Adrenal gland (tissue), 12 donors: ENCODE measurements around the gene CYREN. TPM values are rescaled to one million over a fixed set of nuclear protein-coding genes. Genes with fewer than 3 reads are reported as not detected.
"Not testable (repeated sequence)": the region's sequence is repeated elsewhere in the genome, so short reads cannot be mapped to it uniquely, and the experiment has no call there.

Source experiments
- DNase-seq, 7 donors: peaks; one replicate each; pipeline ENCODE4 v3.0.0-alpha.2; 2019 to 2020
- H3K27ac ChIP-seq, 5 donors: fragments of 200-600 bp; sonication (generic) in 4 of 5; 1 replicate in 3 of 5; 2 replicates in 2 of 5; pipeline versions ENCODE4 v1.5.1 to v1.8.0; 2016 to 2020; ENCODE audit warnings: mild to moderate bottlenecking in 1 of 5
- H3K27me3 ChIP-seq: fragments of 200-600 bp; 2 replicates; pipeline ENCODE4 v1.8.0; 2021
- H3K36me3 ChIP-seq, 2 donors: fragments of 200-600 bp; replicated peaks in 1 of 2; 1 replicate in 1 of 2; 2 replicates in 1 of 2; pipeline versions ENCODE4 v1.5.1 to v1.8.0; 2018 to 2022
- H3K4me1 ChIP-seq, 2 donors: fragments of 200-600 bp; replicated peaks in 1 of 2; 1 replicate in 1 of 2; 2 replicates in 1 of 2; pipeline versions ENCODE4 v1.5.1 to v1.8.0; 2018 to 2021
- H3K4me3 ChIP-seq, 4 donors: fragments of 200-600 bp; sonication (generic) in 3 of 4; one replicate each; pipeline ENCODE4 v1.5.1; 2016 to 2018
- H3K9me3 ChIP-seq, 3 donors: fragments of 200-600 bp; sonication (generic) in 1 of 3; replicated peaks in 1 of 3; 1 replicate in 2 of 3; 2 replicates in 1 of 3; pipeline versions ENCODE4 v1.5.1 to v1.8.0; 2016 to 2021
- POLR2A ChIP-seq, 2 donors: fragments of 450-650 bp; IDR thresholded peaks; one replicate each; pipeline ENCODE4 v1.6.1; 2017; ENCODE audit warnings: antibody characterized with exemption in 2 of 2, mild to moderate bottlenecking in 2 of 2, moderate library complexity in 1 of 2
- WGBS, 4 donors: extraction: QIAGEN DNeasy Blood & Tissue Kit in 2 of 4; methylation state at CpG; one replicate each; pipeline versions ENCODE4 v1.1.5 to v1.1.7; 2013 to 2017; 5-methylcytosine and 5-hydroxymethylcytosine counted together
- intact Hi-C, 2 donors: fragments of 100-400 bp; cut with DNase I; formaldehyde crosslinking; loops; one replicate each; pipeline versions ENCODE4 v1.14.1 to v1.15.0; 2022 to 2023
- microRNA-seq, 3 donors: library from miRNA; unstranded; fragments of <30 nt; microRNA quantifications; one replicate each; pipeline ENCODE4, GENCODE V29; 2017 to 2020
- polyA plus RNA-seq, 3 donors: library from polyadenylated mRNA; stranded (reverse); fragments of 200-250 nt in 2 of 3; fragments of 350-450 nt in 1 of 3; fragmentation: Illumina TruSeq in 1 of 3; extraction: RNeasy Lipid Tissue Mini Kit (QIAGEN cat#74804) in 1 of 3; gene quantifications; one replicate each; pipeline ENCODE4 v1.2.3, GENCODE V29; 2013 to 2014
- small RNA-seq, 2 donors: library from RNA; depleted of rRNA; stranded (forward); fragments of <200 nt; gene quantifications; one replicate each; pipeline ENCODE3, GENCODE V24; 2016
- total RNA-seq, 9 donors: library from RNA; depleted of rRNA in 4 of 9; stranded (reverse); fragments of >200 nt in 4 of 9; fragments of 120-200 nt in 1 of 9; fragmentation: NEBNext Ultra II Directional in 1 of 9; extraction: Animal tissue kit (Norgen Biotek cat#: 25700) in 1 of 9; gene quantifications; one replicate each; pipeline versions ENCODE4 v1.1.0 to v1.2.4, GENCODE V29; 2013 to 2023
- TF ChIP-seq, protein P1 (sequence below), 6 experiments: fragments of 450-650 bp in 4 of 6; fragments of 200-600 bp in 2 of 6; sonication (generic) in 1 of 6; IDR thresholded peaks; 1 replicate in 5 of 6; 2 replicates in 1 of 6; pipeline versions ENCODE4 v1.5.1 to v1.8.0; 2016 to 2021; ENCODE audit warnings: antibody characterized with exemption in 6 of 6, mild to moderate bottlenecking in 2 of 6, moderate library complexity in 1 of 6
- donor health status: healthy with polysubstance abuse.
- donor health status: Bipolar disorder and iron deficiency.
- donor health status: DM: yes; HTN: yes; CAD: no.
- donor health status: DM: no; HTN: no; CAD: no.
- donor health status: DM: no; HTN: no; CAD: no.
- donor health status: DM: yes; HTN: yes; CAD: no.

CYREN gene
- total and polyA plus RNA-seq, 12 donors = 33.1 to 66.2 (median 48.5) TPM

DNA sequence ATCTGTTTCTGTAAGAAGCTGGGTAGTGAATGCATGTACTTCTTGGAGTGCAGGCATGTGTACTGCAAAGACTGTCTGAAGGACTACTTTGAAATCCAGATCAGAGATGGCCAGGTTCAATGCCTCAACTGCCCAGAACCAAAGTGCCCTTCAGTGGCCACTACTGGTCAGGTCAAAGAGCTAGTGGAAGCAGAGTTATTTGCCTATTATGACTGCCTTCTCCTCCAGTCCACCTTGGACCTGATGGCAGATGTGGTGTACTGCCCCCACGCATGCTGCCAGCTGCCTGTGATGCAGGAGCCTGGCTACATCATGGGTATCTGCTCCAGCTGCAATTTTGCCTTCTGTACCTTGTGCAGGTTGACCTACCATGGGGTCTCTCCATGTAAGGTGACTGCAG lies 41.6 kb downstream of the CYREN start:
- Histone ChIP-seq H3K36me3 (no peaks in the 10 kb centered on the region), H3K27me3 (no peaks in the 10 kb centered on the region), H3K4me1 (no peaks in the 10 kb centered on the region), H3K9me3 (no peaks in the 10 kb centered on the region), H3K4me3 (no peak overlapping the region), H3K27ac (no peak overlapping the region)
- 80 to 100% (median 91%) methylated on average over 1 of the region's 1 CpG for WGBS, 4 donors
- intact Hi-C loops = no loop called here
- DNase-seq = no peak
- TF ChIP-seq, protein P1, sequence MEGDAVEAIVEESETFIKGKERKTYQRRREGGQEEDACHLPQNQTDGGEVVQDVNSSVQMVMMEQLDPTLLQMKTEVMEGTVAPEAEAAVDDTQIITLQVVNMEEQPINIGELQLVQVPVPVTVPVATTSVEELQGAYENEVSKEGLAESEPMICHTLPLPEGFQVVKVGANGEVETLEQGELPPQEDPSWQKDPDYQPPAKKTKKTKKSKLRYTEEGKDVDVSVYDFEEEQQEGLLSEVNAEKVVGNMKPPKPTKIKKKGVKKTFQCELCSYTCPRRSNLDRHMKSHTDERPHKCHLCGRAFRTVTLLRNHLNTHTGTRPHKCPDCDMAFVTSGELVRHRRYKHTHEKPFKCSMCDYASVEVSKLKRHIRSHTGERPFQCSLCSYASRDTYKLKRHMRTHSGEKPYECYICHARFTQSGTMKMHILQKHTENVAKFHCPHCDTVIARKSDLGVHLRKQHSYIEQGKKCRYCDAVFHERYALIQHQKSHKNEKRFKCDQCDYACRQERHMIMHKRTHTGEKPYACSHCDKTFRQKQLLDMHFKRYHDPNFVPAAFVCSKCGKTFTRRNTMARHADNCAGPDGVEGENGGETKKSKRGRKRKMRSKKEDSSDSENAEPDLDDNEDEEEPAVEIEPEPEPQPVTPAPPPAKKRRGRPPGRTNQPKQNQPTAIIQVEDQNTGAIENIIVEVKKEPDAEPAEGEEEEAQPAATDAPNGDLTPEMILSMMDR (IDR thresholded peaks at IDR 0.05) = no peak
- TF ChIP-seq POLR2A (IDR thresholded peaks at IDR 0.05) = no peak

DNA sequence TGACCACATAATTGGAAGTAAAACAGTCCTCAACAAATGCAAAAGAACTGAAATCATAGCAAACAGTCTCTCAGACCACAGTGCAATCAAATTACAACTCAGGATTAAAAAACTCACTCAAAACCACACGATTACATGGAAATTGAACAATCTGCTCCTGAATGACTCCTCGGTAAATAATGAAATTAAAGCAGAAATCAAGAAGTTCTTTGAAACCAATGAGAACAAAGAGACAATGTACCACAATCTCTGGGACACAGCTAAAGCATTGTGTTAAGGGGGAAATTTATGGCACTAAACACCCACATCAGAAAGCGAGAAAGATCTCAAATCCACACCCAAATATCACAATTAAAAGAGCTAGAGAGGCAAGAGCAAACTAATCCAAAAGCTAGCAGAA lies 45.9 kb downstream of the CYREN start:
- H3K9me3 ChIP-seq, H3K36me3 ChIP-seq, DNase-seq, H3K27ac ChIP-seq, H3K4me3 ChIP-seq, H3K27me3 ChIP-seq, intact Hi-C loops, H3K4me1 ChIP-seq: not testable (repeated sequence)
- WGBS, 4 donors = 72 to 80% (median 79%) methylated on average over 3 of the region's 3 CpGs

DNA sequence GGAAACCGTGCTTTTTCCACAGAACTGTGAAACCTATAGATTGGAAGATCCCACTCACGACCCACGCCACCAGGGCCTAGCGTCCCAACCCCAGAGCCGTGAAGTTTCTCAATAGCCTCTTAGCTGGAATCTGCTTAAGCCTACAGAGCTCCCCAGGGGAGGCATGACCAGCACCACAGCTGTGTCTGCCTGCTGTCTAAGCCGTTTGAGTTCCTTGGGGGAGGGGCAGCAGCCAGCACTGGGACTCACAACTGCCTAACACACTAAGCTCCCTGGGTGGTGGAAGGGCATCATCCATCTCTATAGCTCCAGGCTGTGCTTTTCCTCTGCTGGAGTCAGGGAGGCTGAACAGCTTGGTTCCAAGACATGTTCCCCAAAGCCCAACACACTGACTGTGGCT lies 48.6 kb downstream of the CYREN start:
- WGBS, 4 donors = 80 to 91% (median 85%) methylated on average over 2 to 6 of the region's 6 CpGs
- Histone ChIP-seq H3K4me3 (no peak overlapping the region), H3K36me3 (no peaks in the 10 kb centered on the region), H3K4me1 (no peaks in the 10 kb centered on the region), H3K27ac (no peak overlapping the region), H3K27me3 (no peaks in the 10 kb centered on the region), H3K9me3 (peaks cover 0 to 8% (median 5%) of the 10 kb centered on the region in 3 donors)
- TF ChIP-seq POLR2A (IDR thresholded peaks at IDR 0.05) = no peak
- TF ChIP-seq, protein P1 (IDR thresholded peaks at IDR 0.05) = no peak
- no peak for DNase-seq
- intact Hi-C loops = no loop called here

DNA sequence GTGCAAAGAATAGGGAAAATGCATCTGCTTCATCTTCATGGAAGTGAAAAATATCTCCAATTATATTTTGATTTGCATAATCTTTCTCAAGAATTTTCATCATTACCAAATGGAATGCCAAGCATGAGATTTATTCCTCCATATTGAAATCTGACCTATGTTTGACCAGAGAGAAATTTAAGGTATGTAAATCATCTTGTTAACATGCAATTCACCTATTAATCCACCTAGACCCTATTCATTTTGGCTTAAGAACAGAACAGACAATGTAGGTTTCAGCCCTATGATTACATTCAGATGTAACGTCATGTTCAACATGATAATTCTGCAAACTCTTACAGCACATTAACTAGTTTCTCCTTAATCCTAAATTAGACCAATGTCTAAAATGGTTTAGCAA lies 53.4 kb downstream of the CYREN start:
- no peaks in the 10 kb centered on the region for H3K27me3 ChIP-seq
- no peak overlapping the region for H3K27ac ChIP-seq
- intact Hi-C loops = no loop called here
- H3K9me3 ChIP-seq = peaks cover 0 to 8% (median 5%) of the 10 kb centered on the region in 3 donors
- no peak for TF ChIP-seq POLR2A (IDR thresholded peaks at IDR 0.05)
- TF ChIP-seq, protein P1 (IDR thresholded peaks at IDR 0.05) = no peak
- WGBS, 4 donors = 94 to 100% (median 96%) methylated on average over 1 of the region's 1 CpG
- H3K4me1 ChIP-seq = no peaks in the 10 kb centered on the region
- DNase-seq = no peak
- H3K36me3 ChIP-seq = no peaks in the 10 kb centered on the region
- no peak overlapping the region for H3K4me3 ChIP-seq

Small RNA genes within 50 kb of the gene (microRNA-seq; reads per million reads assigned to microRNA genes)
- gene MIR6509 = 0.28 to 0.45 (median 0.38) reads per million in 3 donors

Small RNA genes within 50 kb of the gene (small RNA-seq; reads per million reads assigned to genes)
- gene MIR6509 = 0 to 0.12 reads per million in 2 donors

Other genes starting within 250 kb of the CYREN start
- gene AGBL3, start 184.2 kb downstream of the CYREN start, total RNA-seq = 1 to 10 TPM in 7 of 9 donors, under 1 TPM in 2; 0.28 to 7.3 (median 2.0) TPM
- gene AGBL3, start 184.2 kb downstream of the CYREN start, polyA plus RNA-seq = 1 to 10 TPM in 2 of 3 donors, under 1 TPM in 1; 0.97 to 2.0 (median 1.2) TPM
- gene TMEM140, start 22.6 kb downstream of the CYREN start, total RNA-seq = 10 to 100 TPM in 8 of 9 donors, 1 to 10 TPM in 1; 9.4 to 62.9 (median 29.5) TPM
- 10 to 100 TPM; 10.9 to 18.3 (median 14.6) TPM for gene TMEM140, start 22.6 kb downstream of the CYREN start, polyA plus RNA-seq
- 10 to 100 TPM in 8 of 9 donors, 1 to 10 TPM in 1; 7.8 to 29.6 (median 14.6) TPM for gene WDR91, start 40.8 kb upstream of the CYREN start, total RNA-seq
- gene WDR91, start 40.8 kb upstream of the CYREN start, polyA plus RNA-seq = 10 to 100 TPM in 2 of 3 donors, 1 to 10 TPM in 1; 6.8 to 20.5 (median 19.1) TPM
- not detected for gene STRA8, start 63.1 kb upstream of the CYREN start, total RNA-seq
- gene STRA8, start 63.1 kb upstream of the CYREN start, polyA plus RNA-seq = not detected